ENCODE data around the gene PI16.
"Not testable (repeated sequence)": the region's sequence is repeated elsewhere in the genome, so short reads cannot be mapped to it uniquely, and the experiment has no call there.

PI16 gene

GRCh38 chr6:36929607-36930006 lies 24.9 kb upstream of the PI16 start:
- DNase-seq: no peak

GRCh38 chr6:36930483-36930882 lies 24.1 kb upstream of the PI16 start:
- no peak for DNase-seq

- no peak for DNase-seq
Observed at GRCh38 chr6:36933102-36933501, 21.4 kb upstream of the PI16 start.

- no peak for DNase-seq
Observed at GRCh38 chr6:36933519-36933918, 21.0 kb upstream of the PI16 start.

GRCh38 chr6:36934901-36935300 lies 19.6 kb upstream of the PI16 start:
- no peak for DNase-seq

- DNase-seq: no peak
Observed at GRCh38 chr6:36936824-36937223, 17.7 kb upstream of the PI16 start.

- no peak for DNase-seq
Observed at GRCh38 chr6:36937896-36938295, 16.6 kb upstream of the PI16 start.

- DNase-seq: no peak
Observed at GRCh38 chr6:36938536-36938935, 16.0 kb upstream of the PI16 start.

GRCh38 chr6:36939005-36939404 lies 15.5 kb upstream of the PI16 start:
- not testable (repeated sequence) for DNase-seq

- DNase-seq: no peak
Observed at GRCh38 chr6:36940027-36940426, 14.5 kb upstream of the PI16 start.

- not testable (repeated sequence) for DNase-seq
Observed at GRCh38 chr6:36941561-36941960, 13.0 kb upstream of the PI16 start.

- DNase-seq: not testable (repeated sequence)
Observed at GRCh38 chr6:36942329-36942728, 12.2 kb upstream of the PI16 start.

- no peak for DNase-seq
Observed at GRCh38 chr6:36944650-36945049, 9.9 kb upstream of the PI16 start.

- no peak for DNase-seq
Observed at GRCh38 chr6:36945301-36945700, 9.2 kb upstream of the PI16 start.

- DNase-seq: no peak
Observed at GRCh38 chr6:36946526-36946925, 8.0 kb upstream of the PI16 start.

- DNase-seq: peak; percentile 73
Observed at GRCh38 chr6:36947570-36948351, 6.8 kb upstream of the PI16 start.

- not testable (repeated sequence) for DNase-seq
Observed at GRCh38 chr6:36949076-36949475, 5.5 kb upstream of the PI16 start.

GRCh38 chr6:36949636-36950035 lies 4.9 kb upstream of the PI16 start:
- no peak for DNase-seq

GRCh38 chr6:36953931-36954261 lies 642 bp upstream of the PI16 start:
- DNase-seq: no peak

GRCh38 chr6:36955136-36955535 lies 598 bp downstream of the PI16 start:
- DNase-seq: peak; percentile 27

GRCh38 chr6:36955671-36956445 lies 1.3 kb downstream of the PI16 start:
- DNase-seq: peak; percentile 33

- DNase-seq: no peak
Observed at GRCh38 chr6:36956446-36956820, 1.9 kb downstream of the PI16 start.

GRCh38 chr6:36957773-36958271 lies 3.3 kb downstream of the PI16 start:
- DNase-seq: no peak
